Measurements from ENCODE around the gene LYRM2.

Gene LYRM2

GRCh38 chr6:89574910-89575561, 63.5 kb downstream of the LYRM2 start:
- Histone ChIP-seq H3K9ac (no peak overlapping the region), H3K4me1 (ENCODE audit: low read depth, poor library complexity, severe bottlenecking) (peaks cover 10% of the 10 kb centered on the region), H3K36me3 (ENCODE audit: insufficient read depth) (no peaks in the 10 kb centered on the region), H3K4me3 (IDR thresholded peaks at IDR 0.05; ENCODE audit: insufficient read depth, low read depth, low read length) (no peak overlapping the region), H4K20me1 (ENCODE audit: insufficient read depth) (no peaks in the 10 kb centered on the region), H3K4me2 (no peak overlapping the region), H3K27me3 (ENCODE audit: insufficient read depth, low read depth) (no peaks in the 10 kb centered on the region), H3K79me2 (ENCODE audit: insufficient read depth, low read depth) (no peaks in the 10 kb centered on the region), H3K27ac (no peak overlapping the region), H2AFZ (ENCODE audit: low read depth) (no peak overlapping the region)
- no peak for TF ChIP-seq CTCF (conservative IDR thresholded peaks at IDR 0.05; ENCODE audit: low read depth, low read length)

GRCh38 chr6:89567630-89568390, 70.7 kb downstream of the LYRM2 start:
- no peak overlapping the region for H2AFZ ChIP-seq (ENCODE audit: low read depth)
- H3K4me3 ChIP-seq (IDR thresholded peaks at IDR 0.05; ENCODE audit: insufficient read depth, low read depth, low read length), result no peak overlapping the region
- no peaks in the 10 kb centered on the region for H3K36me3 ChIP-seq (ENCODE audit: insufficient read depth)
- no peak for TF ChIP-seq CTCF (conservative IDR thresholded peaks at IDR 0.05; ENCODE audit: low read depth, low read length)
- H3K4me2 ChIP-seq, result no peak overlapping the region
- H3K4me1 ChIP-seq (ENCODE audit: low read depth, poor library complexity, severe bottlenecking), result no peaks in the 10 kb centered on the region
- no peaks in the 10 kb centered on the region for H4K20me1 ChIP-seq (ENCODE audit: insufficient read depth)
- H3K27me3 ChIP-seq (ENCODE audit: insufficient read depth, low read depth), result no peaks in the 10 kb centered on the region
- no peak overlapping the region for H3K27ac ChIP-seq
- no peaks in the 10 kb centered on the region for H3K79me2 ChIP-seq (ENCODE audit: insufficient read depth, low read depth)
- no peak overlapping the region for H3K9ac ChIP-seq

- no peak overlapping the region for H3K9ac ChIP-seq
- H3K4me2 ChIP-seq, result no peak overlapping the region
Measured at GRCh38 chr6:89566930-89567629, 71.5 kb downstream of the LYRM2 start.

More at GRCh38 chr6:89566930-89567629, 71.5 kb downstream of the LYRM2 start:
- H3K4me3 ChIP-seq (IDR thresholded peaks at IDR 0.05; ENCODE audit: insufficient read depth, low read depth, low read length), result no peak overlapping the region
- no peaks in the 10 kb centered on the region for H3K4me1 ChIP-seq (ENCODE audit: low read depth, poor library complexity, severe bottlenecking)
- no peaks in the 10 kb centered on the region for H3K79me2 ChIP-seq (ENCODE audit: insufficient read depth, low read depth)
- TF ChIP-seq CTCF (conservative IDR thresholded peaks at IDR 0.05; ENCODE audit: low read depth, low read length), result no peak
- H4K20me1 ChIP-seq (ENCODE audit: insufficient read depth), result no peaks in the 10 kb centered on the region
- H3K27me3 ChIP-seq (ENCODE audit: insufficient read depth, low read depth), result no peaks in the 10 kb centered on the region
- no peak overlapping the region for H3K27ac ChIP-seq
- H3K36me3 ChIP-seq (ENCODE audit: insufficient read depth), result no peaks in the 10 kb centered on the region
- H2AFZ ChIP-seq (ENCODE audit: low read depth), result no peak overlapping the region

Measured in KMS-11 (cell line).